Muscle layer of colon (tissue), 2 donors: ENCODE data around the gene ABLIM2.

Source experiments
- H3K27ac ChIP-seq: one replicate; pipeline ENCODE4 v1.7.0; 2013; ENCODE audit warnings: low read depth, mild to moderate bottlenecking, low read length, moderate library complexity
- H3K27me3 ChIP-seq, 2 donors: one replicate each; pipeline ENCODE4 v1.7.0; 2013; ENCODE audit warnings: low read length in 2 of 2, mild to moderate bottlenecking in 2 of 2; ENCODE audit not compliant: insufficient read depth in 2 of 2, control insufficient read depth in 1 of 2
- H3K36me3 ChIP-seq: one replicate; pipeline ENCODE4 v1.7.0; 2013; ENCODE audit warnings: mild to moderate bottlenecking, low read length; ENCODE audit not compliant: insufficient read depth
- H3K4me1 ChIP-seq: one replicate; pipeline ENCODE4 v1.7.0; 2013; ENCODE audit warnings: mild to moderate bottlenecking, low read length; ENCODE audit not compliant: insufficient read depth
- H3K4me3 ChIP-seq, 2 donors: one replicate each; pipeline ENCODE4 v1.7.0; 2013; ENCODE audit warnings: low read length in 2 of 2, low read depth in 1 of 2, mild to moderate bottlenecking in 1 of 2, moderate library complexity in 1 of 2
- H3K9ac ChIP-seq: one replicate; pipeline ENCODE4 v1.7.0; 2013; ENCODE audit warnings: low read length
- H3K9me3 ChIP-seq: one replicate; pipeline ENCODE4 v1.7.0; 2013; ENCODE audit warnings: mild to moderate bottlenecking, low read length
- donor health status: abdominal sarcoma.
- donor health status: Adenocarcinoma of cecum.

ABLIM2 gene

DNA sequence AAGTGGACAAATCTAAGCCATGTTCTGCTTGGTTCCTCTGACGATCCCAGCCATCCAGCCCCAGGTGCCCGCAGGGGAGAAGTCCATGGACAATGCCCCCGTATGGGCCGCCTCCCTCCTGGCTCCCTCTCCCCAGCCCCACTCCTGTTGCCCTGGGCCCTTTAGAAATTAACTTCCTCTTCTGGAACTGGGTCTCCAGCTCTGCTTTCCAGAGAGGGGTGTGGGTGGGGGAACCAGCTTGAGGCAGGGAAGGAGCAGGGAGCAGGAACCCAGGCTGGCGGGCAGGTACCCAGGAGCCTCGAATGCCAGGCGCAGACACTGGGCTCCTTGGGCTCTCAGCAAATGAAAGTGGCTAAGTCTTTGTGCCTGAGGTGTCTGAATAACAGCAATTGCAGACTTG, 12.7 kb upstream of the ABLIM2 start:
- H3K27me3 ChIP-seq = no peaks in the 10 kb centered on the region
- no peak overlapping the region for H3K27ac ChIP-seq
- H3K4me3 ChIP-seq = no peak overlapping the region
- peaks cover 5% of the 10 kb centered on the region for H3K9me3 ChIP-seq
- no peaks in the 10 kb centered on the region for H3K36me3 ChIP-seq
- no peaks in the 10 kb centered on the region for H3K4me1 ChIP-seq
- no peak overlapping the region for H3K9ac ChIP-seq

DNA sequence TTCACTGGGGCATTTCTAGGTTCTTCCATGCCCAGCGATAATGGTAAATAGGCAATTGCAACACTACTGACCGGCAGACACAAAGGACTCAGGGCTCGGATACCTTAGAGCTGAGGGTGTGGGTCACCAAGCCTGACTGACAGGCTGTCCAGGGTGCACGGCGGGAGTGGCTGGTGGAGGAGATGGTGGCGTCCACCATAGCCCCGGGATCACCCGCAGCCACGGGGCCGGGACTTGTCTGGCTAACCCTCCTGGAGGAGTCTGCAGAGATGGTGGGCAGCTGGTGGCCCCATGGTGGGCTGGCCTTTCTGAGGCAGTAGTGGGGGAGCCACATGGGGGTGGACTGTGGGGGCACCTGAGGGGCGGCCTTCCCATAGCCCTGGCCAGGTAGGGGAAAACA, 11.7 kb upstream of the ABLIM2 start:
- Histone ChIP-seq H3K4me1 (no peaks in the 10 kb centered on the region), H3K27me3 (no peaks in the 10 kb centered on the region)

DNA sequence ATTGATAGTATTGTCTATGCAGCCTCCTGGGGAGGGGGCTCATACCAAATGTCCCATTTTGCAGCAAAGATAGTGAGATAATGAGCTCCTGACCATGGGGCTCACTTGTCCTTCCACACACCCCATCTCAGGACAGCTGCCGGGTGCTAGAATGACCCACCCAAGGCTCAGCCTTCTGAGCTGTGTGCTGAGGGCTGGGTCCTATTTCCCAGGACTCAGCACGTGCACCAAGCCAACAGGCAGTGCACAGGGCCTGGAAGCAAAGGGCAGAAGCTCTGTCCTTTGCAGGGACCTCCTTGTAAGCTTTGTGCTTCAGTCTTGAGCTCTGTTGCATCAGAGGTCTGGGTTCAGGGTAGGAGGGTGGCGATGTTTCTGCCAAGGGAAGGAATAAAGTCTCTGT, 11.2 kb upstream of the ABLIM2 start:
- no peak overlapping the region for H3K27ac ChIP-seq
- H3K9me3 ChIP-seq = peaks cover 5% of the 10 kb centered on the region
- H3K4me3 ChIP-seq = no peak overlapping the region
- H3K4me1 ChIP-seq = no peaks in the 10 kb centered on the region
- no peaks in the 10 kb centered on the region for H3K27me3 ChIP-seq
- no peaks in the 10 kb centered on the region for H3K36me3 ChIP-seq
- H3K9ac ChIP-seq = no peak overlapping the region

More for the DNA sequence above, 11.7 kb upstream of the ABLIM2 start:
- H3K9ac ChIP-seq = no peak overlapping the region
- no peak overlapping the region for H3K4me3 ChIP-seq
- H3K9me3 ChIP-seq = peaks cover 5% of the 10 kb centered on the region
- no peak overlapping the region for H3K27ac ChIP-seq
- no peaks in the 10 kb centered on the region for H3K36me3 ChIP-seq

DNA sequence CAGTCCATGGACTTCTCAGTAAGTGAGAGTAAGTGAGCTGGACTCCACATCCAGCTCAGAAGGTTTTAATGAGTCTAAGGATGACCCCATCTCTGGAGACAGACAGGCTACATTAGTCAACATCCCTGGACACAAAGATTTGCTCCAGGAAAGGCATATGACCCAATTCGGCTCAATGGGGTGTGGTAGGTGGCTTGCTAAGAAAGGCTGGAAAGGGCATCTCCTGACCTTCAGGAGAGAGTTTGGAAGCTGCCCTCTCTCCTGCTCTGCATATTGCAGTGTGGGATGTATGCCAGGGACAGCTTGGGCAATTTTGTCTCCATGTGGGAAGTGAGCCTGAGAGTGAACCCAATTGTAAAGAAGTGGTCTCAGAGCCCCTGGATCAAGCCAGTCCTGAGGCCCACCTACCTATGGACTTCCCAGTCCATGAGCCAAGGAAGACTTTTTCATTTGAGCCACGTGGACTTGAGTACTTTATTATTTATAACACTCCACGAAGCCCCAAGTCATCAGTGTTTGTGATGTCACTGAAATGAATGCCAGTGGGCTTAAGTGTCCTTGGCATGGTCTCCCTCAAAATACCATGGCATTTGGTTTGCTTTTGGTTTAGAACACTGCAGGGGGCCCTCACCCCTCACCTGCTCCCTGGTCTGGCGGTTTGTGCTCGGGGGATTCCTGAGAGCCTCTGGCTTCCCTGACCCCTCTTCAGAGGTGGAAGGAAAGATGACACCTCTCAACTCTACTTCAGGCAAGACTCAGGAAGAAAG, 10.4 kb upstream of the ABLIM2 start:
- no peaks in the 10 kb centered on the region for H3K36me3 ChIP-seq
- no peaks in the 10 kb centered on the region for H3K4me1 ChIP-seq
- no peak overlapping the region for H3K27ac ChIP-seq
- no peaks in the 10 kb centered on the region for H3K27me3 ChIP-seq
- peaks cover 5% of the 10 kb centered on the region for H3K9me3 ChIP-seq
- no peak overlapping the region for H3K4me3 ChIP-seq
- H3K9ac ChIP-seq = no peak overlapping the region

DNA sequence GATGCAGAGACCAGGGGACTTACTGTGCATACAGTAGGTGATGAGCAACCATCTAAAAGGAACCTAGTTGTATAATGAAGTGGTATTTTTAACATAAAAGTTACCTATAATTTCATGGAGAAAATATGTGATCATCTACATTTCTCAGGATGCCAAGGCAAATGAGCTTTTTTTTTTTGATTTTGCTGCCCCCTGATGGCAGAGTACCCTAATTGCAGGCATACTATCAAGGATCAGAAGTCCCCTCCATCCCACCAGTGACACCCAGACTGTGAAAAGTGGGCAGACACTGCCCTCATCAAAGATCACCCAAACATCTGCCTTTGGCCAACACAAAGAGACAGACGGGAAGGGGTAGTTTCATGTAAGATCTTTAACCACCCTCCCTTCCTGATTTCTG, 9.6 kb upstream of the ABLIM2 start:
- H3K27me3 ChIP-seq = no peaks in the 10 kb centered on the region
- H3K4me3 ChIP-seq = no peak overlapping the region
- no peaks in the 10 kb centered on the region for H3K36me3 ChIP-seq
- H3K27ac ChIP-seq = no peak overlapping the region
- H3K4me1 ChIP-seq = no peaks in the 10 kb centered on the region
- no peak overlapping the region for H3K9ac ChIP-seq
- H3K9me3 ChIP-seq = peaks cover 5% of the 10 kb centered on the region

DNA sequence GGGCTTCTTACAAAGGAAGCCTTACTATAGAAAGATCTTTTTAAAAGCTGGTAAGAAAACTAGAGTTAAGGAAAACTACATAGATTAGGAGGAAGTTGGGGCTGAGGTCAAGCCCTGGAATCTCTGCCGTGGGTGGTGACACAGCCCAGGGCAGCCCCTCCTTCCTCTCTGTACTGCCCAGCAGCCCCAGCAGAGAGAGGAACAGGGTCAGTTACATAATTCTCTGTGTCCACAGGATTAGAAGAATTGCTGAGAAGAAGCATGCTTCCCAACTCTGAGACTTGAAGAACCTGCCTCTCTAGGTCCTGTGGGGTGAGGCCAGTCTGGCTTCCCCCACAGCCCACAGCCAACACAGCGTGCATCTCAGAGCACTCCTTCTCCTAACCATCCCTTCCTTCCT, 9.2 kb upstream of the ABLIM2 start:
- Histone ChIP-seq H3K27me3 (no peaks in the 10 kb centered on the region), H3K27ac (no peak overlapping the region), H3K4me3 (no peak overlapping the region), H3K9ac (no peak overlapping the region), H3K9me3 (peaks cover 5% of the 10 kb centered on the region), H3K36me3 (no peaks in the 10 kb centered on the region), H3K4me1 (no peaks in the 10 kb centered on the region)

DNA sequence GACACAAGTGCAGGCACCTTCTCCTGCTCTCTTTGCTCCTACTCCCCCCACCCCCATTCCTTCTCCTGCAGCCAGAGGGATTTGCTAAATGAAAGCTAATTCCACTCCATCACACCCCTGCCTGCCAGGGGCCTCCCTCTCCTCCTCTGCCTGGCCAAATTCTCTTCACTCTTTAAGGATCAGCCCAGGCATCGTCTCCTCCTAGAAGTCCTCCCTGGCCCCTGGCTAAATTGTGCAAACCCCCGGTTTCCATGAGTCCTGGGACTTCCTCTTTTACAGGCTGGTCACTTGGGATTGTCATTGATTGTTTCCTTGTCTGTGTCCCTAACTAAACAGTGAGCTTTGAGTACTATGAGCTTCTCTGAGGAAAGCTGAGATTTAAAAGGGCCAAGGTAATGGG, 8.7 kb upstream of the ABLIM2 start:
- Histone ChIP-seq H3K36me3 (no peaks in the 10 kb centered on the region), H3K9me3 (peaks cover 5% of the 10 kb centered on the region), H3K27me3 (no peaks in the 10 kb centered on the region), H3K9ac (no peak overlapping the region), H3K4me3 (no peak overlapping the region), H3K4me1 (no peaks in the 10 kb centered on the region), H3K27ac (no peak overlapping the region)

DNA sequence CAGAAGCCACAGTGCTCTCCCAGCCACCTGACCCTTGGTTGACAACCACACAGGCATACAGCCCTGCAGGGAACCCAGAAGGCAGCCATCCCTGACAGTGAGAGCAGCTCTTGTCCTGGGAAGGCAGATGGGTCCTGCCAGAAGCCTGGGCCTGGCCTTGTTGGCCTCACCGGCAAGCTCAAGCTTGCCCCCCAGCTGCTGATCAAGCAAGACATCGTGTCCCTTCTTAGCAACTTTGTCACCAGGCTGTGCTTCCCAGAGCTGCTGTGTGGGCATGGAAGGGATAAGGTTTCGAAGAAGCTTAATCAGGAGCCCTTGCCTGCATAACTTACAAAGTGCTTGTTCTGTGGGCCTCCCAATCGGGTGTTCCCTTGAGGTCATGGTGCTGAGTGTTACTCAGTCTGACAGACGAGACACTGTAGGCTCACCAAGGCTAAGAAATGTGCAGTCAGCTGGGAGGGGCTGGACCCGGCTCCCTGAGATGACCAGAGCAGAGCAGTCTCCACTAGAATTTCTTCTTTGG, 6.8 kb upstream of the ABLIM2 start:
- no peaks in the 10 kb centered on the region for H3K36me3 ChIP-seq
- no peak overlapping the region for H3K27ac ChIP-seq
- H3K4me1 ChIP-seq = no peaks in the 10 kb centered on the region
- no peak overlapping the region for H3K9ac ChIP-seq
- peaks cover 5% of the 10 kb centered on the region for H3K9me3 ChIP-seq
- no peak overlapping the region for H3K4me3 ChIP-seq
- no peaks in the 10 kb centered on the region for H3K27me3 ChIP-seq

DNA sequence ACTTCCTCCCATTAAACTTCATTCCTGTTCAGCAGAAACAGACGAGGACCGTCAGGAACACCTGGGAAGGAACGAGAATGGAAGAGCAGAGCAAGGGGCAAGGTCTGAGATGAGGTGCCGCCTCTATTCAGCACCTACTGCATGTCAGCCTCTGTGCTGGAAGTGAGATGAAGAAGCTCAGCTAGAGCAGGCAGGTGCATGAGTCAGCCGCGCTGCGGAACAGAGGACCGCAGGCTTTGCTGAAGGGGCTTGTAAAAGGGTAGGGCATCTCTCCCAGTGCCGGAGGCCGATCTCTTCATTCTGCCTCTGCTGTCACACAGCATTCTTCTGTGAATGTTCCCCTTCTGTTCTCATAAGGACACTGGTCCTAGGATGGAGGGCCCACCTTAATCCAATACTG, 6.1 kb upstream of the ABLIM2 start:
- H3K9ac ChIP-seq = no peak overlapping the region
- H3K27me3 ChIP-seq = no peaks in the 10 kb centered on the region
- no peaks in the 10 kb centered on the region for H3K36me3 ChIP-seq
- peaks cover 5% of the 10 kb centered on the region for H3K9me3 ChIP-seq
- no peak overlapping the region for H3K27ac ChIP-seq
- H3K4me1 ChIP-seq = peaks cover 5% of the 10 kb centered on the region
- no peak overlapping the region for H3K4me3 ChIP-seq

DNA sequence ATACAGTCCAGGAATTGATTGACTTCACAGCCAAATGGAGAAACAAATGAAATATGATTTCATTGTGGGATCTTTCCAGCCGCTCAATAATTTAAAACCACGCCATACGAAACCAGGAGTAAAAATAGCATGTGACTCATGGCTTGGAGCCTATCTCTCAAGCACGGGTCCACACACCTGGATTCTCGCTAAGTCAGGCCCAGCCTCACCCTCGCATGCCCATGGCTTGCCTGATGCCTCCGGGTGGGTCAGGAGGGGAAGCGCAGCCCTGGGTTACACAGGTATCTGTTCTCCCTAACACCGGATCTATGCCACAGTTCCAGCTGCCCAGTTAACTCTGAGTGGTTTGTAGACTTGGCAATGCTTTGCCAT, 5.6 kb upstream of the ABLIM2 start:
- peaks cover 7% of the 10 kb centered on the region for H3K4me1 ChIP-seq
- no peak overlapping the region for H3K27ac ChIP-seq
- no peaks in the 10 kb centered on the region for H3K27me3 ChIP-seq
- H3K4me3 ChIP-seq = no peak overlapping the region
- H3K9me3 ChIP-seq = peaks cover 5% of the 10 kb centered on the region
- H3K36me3 ChIP-seq = no peaks in the 10 kb centered on the region
- H3K9ac ChIP-seq = no peak overlapping the region

DNA sequence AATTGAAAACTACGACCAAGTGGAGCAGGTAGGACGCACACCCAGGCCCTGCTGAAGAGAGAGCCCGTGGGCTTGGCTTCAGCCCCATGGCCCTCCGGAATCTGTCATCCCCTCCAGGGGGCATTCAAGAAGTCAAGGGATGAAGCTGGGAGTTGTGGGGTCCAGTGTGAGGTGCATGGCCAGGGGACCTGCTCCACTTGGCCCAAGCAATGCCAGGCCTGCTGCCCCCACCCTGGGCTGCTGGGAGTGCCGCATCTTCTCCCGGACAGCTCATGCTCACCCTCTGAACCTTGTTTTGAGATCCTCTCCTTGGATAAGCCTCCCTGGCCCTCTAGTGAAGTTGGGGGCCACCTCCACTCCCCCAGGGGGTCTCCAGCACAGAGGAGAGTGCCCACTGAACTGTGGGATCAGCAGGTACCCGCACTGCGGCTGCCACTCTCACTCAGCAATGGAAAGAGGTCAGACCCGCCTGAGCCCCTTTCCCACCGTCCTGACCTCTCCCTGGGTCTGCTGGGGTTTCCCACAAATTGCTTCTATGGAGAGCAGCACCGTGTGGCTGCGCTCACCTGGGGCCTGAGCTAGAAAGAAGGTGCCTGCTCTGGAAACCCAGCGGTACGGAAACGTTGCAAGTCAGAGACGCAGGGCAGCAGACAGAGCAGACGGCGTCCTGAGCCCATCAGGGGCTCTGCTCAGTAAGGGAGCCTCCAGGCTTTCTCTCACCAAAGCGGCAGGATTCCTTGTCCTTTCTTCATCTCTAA, 5.0 kb upstream of the ABLIM2 start:
- Histone ChIP-seq H3K4me3 (no peak overlapping the region), H3K36me3 (no peaks in the 10 kb centered on the region), H3K4me1 (peaks cover 7% of the 10 kb centered on the region), H3K9ac (no peak overlapping the region), H3K27ac (no peak overlapping the region), H3K9me3 (peaks cover 5% of the 10 kb centered on the region), H3K27me3 (no peaks in the 10 kb centered on the region)
